ENCODE data around the gene KIAA0232. TPM values are rescaled to one million over a fixed set of nuclear protein-coding genes. Genes with fewer than 3 reads are reported as not detected.
"Not testable (repeated sequence)": the region's sequence is repeated elsewhere in the genome, so short reads cannot be mapped to it uniquely, and the experiment has no call there.

Gene KIAA0232
- total and polyA plus RNA-seq, 5 donors from 2014 or later = 5.6 to 25.3 (median 13.5) TPM

DNA sequence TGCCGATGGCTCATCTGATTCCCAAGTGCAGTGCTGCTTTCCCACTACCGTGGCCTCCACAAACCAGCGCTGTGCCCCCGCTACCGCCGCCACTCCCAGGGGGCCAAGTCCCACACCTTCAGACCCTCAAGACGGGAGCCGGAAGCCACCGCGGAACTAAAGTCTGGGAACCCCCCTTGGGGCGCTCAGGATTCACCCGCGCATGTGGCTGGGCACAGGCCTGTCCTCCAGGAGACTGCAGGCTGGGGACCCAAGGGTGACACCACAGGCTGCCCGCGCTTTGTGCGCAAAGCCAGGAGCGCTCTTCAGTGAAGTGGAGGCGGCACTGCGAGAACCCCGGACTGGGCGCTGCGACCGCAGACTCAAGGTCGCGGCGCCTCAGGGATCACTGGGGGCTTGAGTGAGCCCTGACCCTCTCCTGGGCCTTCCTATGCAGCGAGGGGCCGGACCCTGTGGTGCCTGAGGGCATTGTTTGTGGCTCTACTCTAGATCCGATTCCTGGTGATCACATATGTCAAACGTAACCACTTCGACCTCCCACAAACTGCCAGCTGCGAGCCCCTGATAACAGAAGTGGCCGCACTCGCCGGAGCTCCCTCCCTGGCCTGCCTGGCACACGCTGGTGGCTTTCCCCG, 106.7 kb downstream of the KIAA0232 start:
- H3K4me1 ChIP-seq (ENCODE audit: control insufficient read depth, insufficient read depth, low read length, poor library complexity, severe bottlenecking) = peaks cover 24% of the 10 kb centered on the region

GRCh38 chr4:6889736-6890324, 107.3 kb downstream of the KIAA0232 start:
- Histone ChIP-seq H3K4me1 (ENCODE audit: control insufficient read depth, insufficient read depth, low read length, poor library complexity, severe bottlenecking) (peaks cover 24% of the 10 kb centered on the region), H3K27me3 (ENCODE audit: control insufficient read depth, insufficient read depth, low read length) (no peaks in the 10 kb centered on the region), H3K4me3 (ENCODE audit: low read depth, low read length) (no peak overlapping the region), H3K36me3 (ENCODE audit: control insufficient read depth, insufficient read depth, low read length) (no peaks in the 10 kb centered on the region), H3K27ac (ENCODE audit: insufficient read depth, low read length, poor library complexity, severe bottlenecking) (no peak overlapping the region), H3K9me3 (ENCODE audit: control insufficient read depth in 2 of 2, low read length in 2 of 2) (peaks cover 0 to 6% of the 10 kb centered on the region in 2 experiments)
- no peaks in the 10 kb centered on the region for H3K9me3 Mint-ChIP-seq
- H3K27ac Mint-ChIP-seq = peak overlapping the region in 1 of 3 donors; percentile 23
- DNase-seq = no peak
- no peak overlapping the region for H3K4me3 Mint-ChIP-seq
- no peaks in the 10 kb centered on the region for H3K36me3 Mint-ChIP-seq
- peaks cover 14 to 27% (median 22%) of the 10 kb centered on the region in 4 donors for H3K4me1 Mint-ChIP-seq
- H3K27me3 Mint-ChIP-seq = no peaks in the 10 kb centered on the region
- no peak for ATAC-seq (ENCODE audit: low read depth in 2 of 2)

More for the DNA sequence above, 106.7 kb downstream of the KIAA0232 start:
- H3K36me3 ChIP-seq (ENCODE audit: control insufficient read depth, insufficient read depth, low read length) = peaks cover 2% of the 10 kb centered on the region
- ATAC-seq (ENCODE audit: low read depth in 2 of 2) (no peak), DNase-seq (no peak)
- Mint-ChIP-seq H3K4me1 (peaks cover 12 to 27% (median 22%) of the 10 kb centered on the region in 4 donors), H3K27ac (no peak overlapping the region), H3K36me3 (no peaks in the 10 kb centered on the region), H3K9me3 (no peaks in the 10 kb centered on the region), H3K27me3 (no peaks in the 10 kb centered on the region), H3K4me3 (no peak overlapping the region)
- no peaks in the 10 kb centered on the region for H3K27me3 ChIP-seq (ENCODE audit: control insufficient read depth, insufficient read depth, low read length)
- peaks cover 0 to 6% of the 10 kb centered on the region in 2 experiments for H3K9me3 ChIP-seq (ENCODE audit: control insufficient read depth in 2 of 2, low read length in 2 of 2)
- no peak overlapping the region for H3K27ac ChIP-seq (ENCODE audit: insufficient read depth, low read length, poor library complexity, severe bottlenecking)
- H3K4me3 ChIP-seq (ENCODE audit: low read depth, low read length) = no peak overlapping the region

DNA sequence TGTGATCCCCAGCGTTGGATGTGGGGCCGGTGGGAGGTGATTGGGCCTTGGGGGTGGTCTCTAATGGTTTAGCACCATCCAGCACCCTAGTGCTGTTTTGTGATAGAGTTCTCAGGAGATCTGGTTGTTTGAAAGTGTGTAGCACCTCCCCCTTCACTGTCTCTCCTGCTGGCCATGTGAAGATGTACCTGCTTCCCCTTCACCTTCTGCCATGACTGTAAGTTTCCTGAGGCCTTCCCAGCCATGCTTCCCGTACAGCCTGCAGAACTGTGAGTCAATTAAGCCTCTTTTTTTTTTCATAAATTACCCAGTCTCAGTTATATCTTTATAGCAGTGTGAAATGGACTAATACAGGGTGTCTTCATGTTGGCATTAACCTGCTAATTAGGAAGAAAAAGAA, 107.8 kb downstream of the KIAA0232 start:
- Histone ChIP-seq H3K27ac (ENCODE audit: insufficient read depth, low read length, poor library complexity, severe bottlenecking) (no peak overlapping the region), H3K4me1 (ENCODE audit: control insufficient read depth, insufficient read depth, low read length, poor library complexity, severe bottlenecking) (peaks cover 24% of the 10 kb centered on the region), H3K9me3 (ENCODE audit: control insufficient read depth in 2 of 2, low read length in 2 of 2) (peaks cover 0 to 6% of the 10 kb centered on the region in 2 experiments), H3K4me3 (ENCODE audit: low read depth, low read length) (no peak overlapping the region), H3K27me3 (ENCODE audit: control insufficient read depth, insufficient read depth, low read length) (no peaks in the 10 kb centered on the region), H3K36me3 (ENCODE audit: control insufficient read depth, insufficient read depth, low read length) (no peaks in the 10 kb centered on the region)
- H3K27ac Mint-ChIP-seq = peak overlapping the region in 1 of 3 donors; percentile 23
- no peaks in the 10 kb centered on the region for H3K27me3 Mint-ChIP-seq
- DNase-seq (no peak), ATAC-seq (ENCODE audit: low read depth in 2 of 2) (no peak)
- H3K36me3 Mint-ChIP-seq = no peaks in the 10 kb centered on the region
- no peak overlapping the region for H3K4me3 Mint-ChIP-seq
- H3K9me3 Mint-ChIP-seq = no peaks in the 10 kb centered on the region
- peaks cover 15 to 27% (median 22%) of the 10 kb centered on the region in 4 donors for H3K4me1 Mint-ChIP-seq

GRCh38 chr4:6890971-6891370, 108.4 kb downstream of the KIAA0232 start:
- peak overlapping the region in 2 of 3 donors; percentile 81 to 94 for H3K27ac Mint-ChIP-seq

DNA sequence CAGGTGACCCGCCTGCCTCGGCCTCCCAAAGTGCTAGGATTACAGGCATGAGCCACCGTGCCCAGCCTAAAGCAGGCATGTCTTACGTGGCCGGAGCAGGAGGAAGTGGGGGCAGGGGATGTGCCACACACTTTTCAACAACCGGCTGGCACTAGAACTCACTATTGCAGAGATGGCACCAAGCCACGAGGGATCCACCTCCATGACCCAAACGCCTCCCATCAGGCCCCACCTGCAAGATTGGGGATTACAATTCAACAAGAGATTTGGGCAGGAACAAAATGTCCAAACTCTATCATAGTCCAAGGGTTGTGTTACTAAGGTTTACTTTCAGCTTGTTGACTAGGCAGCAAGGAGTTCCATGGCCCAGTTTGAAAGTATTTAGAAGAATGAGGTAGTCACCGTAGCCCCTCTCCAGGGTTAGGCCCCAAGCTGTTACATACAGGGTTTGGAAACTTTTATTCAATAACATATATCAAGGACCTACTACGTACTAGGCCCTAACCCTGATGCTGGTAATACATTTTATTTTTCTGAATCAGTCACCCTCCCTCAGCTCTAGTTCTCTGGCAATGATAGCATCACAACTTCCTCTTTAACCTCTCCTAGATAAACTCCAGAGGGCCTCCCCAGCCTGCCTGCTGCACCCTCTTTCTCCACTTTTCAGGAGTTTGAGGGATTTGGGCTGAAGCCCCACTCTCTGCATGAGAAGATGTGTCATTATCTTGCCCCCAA, 109.1 kb downstream of the KIAA0232 start:
- Histone ChIP-seq H3K36me3 (ENCODE audit: control insufficient read depth, insufficient read depth, low read length) (no peaks in the 10 kb centered on the region), H3K4me1 (ENCODE audit: control insufficient read depth, insufficient read depth, low read length, poor library complexity, severe bottlenecking) (peaks cover 18% of the 10 kb centered on the region), H3K27me3 (ENCODE audit: control insufficient read depth, insufficient read depth, low read length) (no peaks in the 10 kb centered on the region), H3K27ac (ENCODE audit: insufficient read depth, low read length, poor library complexity, severe bottlenecking) (peak overlapping the region; percentile 24), H3K9me3 (ENCODE audit: control insufficient read depth in 2 of 2, low read length in 2 of 2) (peaks cover 0 to 6% of the 10 kb centered on the region in 2 experiments), H3K4me3 (ENCODE audit: low read depth, low read length) (peak overlapping the region; percentile 27)
- no peaks in the 10 kb centered on the region for H3K36me3 Mint-ChIP-seq
- no peaks in the 10 kb centered on the region for H3K9me3 Mint-ChIP-seq
- peak overlapping the region; percentile 81 to 94 (median 85) for H3K27ac Mint-ChIP-seq
- H3K4me3 Mint-ChIP-seq = peak overlapping the region in 3 of 4 donors; percentile 66 to 84 (median 80)
- peaks cover 13 to 31% (median 24%) of the 10 kb centered on the region in 4 donors for H3K4me1 Mint-ChIP-seq
- no peaks in the 10 kb centered on the region for H3K27me3 Mint-ChIP-seq
- ATAC-seq (ENCODE audit: low read depth in 2 of 2) (peak; percentile 26 to 32), DNase-seq (peak in 1 of 3 donors; percentile 53)

More at GRCh38 chr4:6890971-6891370, 108.4 kb downstream of the KIAA0232 start:
- H3K9me3 ChIP-seq (ENCODE audit: control insufficient read depth in 2 of 2, low read length in 2 of 2); H3K36me3 ChIP-seq (ENCODE audit: control insufficient read depth, insufficient read depth, low read length); H3K9me3 Mint-ChIP-seq; H3K27ac ChIP-seq (ENCODE audit: insufficient read depth, low read length, poor library complexity, severe bottlenecking); H3K27me3 Mint-ChIP-seq; H3K27me3 ChIP-seq (ENCODE audit: control insufficient read depth, insufficient read depth, low read length); H3K4me3 ChIP-seq (ENCODE audit: low read depth, low read length); H3K36me3 Mint-ChIP-seq; ATAC-seq (ENCODE audit: low read depth in 2 of 2); DNase-seq; H3K4me3 Mint-ChIP-seq: not testable (repeated sequence)
- H3K4me1 Mint-ChIP-seq = peaks cover 15 to 27% (median 22%) of the 10 kb centered on the region in 4 donors
- H3K4me1 ChIP-seq (ENCODE audit: control insufficient read depth, insufficient read depth, low read length, poor library complexity, severe bottlenecking) = peaks cover 24% of the 10 kb centered on the region

DNA sequence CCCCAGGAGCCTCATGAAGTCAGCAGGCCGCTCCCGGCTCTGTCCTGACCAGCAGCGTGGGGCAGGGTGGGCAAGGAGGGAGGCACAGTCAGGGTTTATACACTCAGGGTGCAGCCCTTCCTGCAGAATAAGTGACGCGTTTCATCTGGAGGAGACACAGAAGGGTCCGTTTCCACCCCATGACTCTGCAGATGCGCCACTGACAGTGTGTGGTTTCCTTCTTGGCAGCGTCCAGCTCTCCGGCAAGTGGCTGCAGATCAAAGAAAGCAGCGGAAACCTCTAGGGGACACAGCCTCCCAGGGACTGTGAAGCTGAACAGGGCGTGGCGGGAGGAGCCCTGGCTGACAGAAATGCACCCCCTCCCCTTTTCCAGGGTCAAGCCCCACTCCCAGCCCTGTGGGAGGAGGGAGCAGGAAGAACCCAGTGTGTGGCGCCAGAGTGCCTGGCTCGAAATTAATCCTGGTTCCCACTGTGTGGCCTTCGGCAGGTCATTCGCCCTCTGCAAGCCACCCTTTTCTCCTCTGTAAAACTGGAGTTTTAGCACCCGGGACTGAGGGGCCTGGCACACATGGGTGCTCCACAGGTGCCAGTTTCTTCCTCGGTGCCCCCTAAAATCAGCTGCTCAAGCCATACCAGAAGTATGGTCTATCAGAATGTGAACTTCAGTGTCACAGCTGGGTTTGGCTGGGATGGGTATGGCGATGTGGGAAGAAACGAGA, 109.8 kb downstream of the KIAA0232 start:
- no peaks in the 10 kb centered on the region for H3K36me3 ChIP-seq (ENCODE audit: control insufficient read depth, insufficient read depth, low read length)
- peak overlapping the region; percentile 19 for H3K4me3 ChIP-seq (ENCODE audit: low read depth, low read length)
- no peaks in the 10 kb centered on the region for H3K27me3 ChIP-seq (ENCODE audit: control insufficient read depth, insufficient read depth, low read length)
- H3K4me1 ChIP-seq (ENCODE audit: control insufficient read depth, insufficient read depth, low read length, poor library complexity, severe bottlenecking) = peaks cover 16% of the 10 kb centered on the region
- H3K36me3 Mint-ChIP-seq = no peaks in the 10 kb centered on the region
- ATAC-seq (ENCODE audit: low read depth in 2 of 2) (peak; percentile 62 to 67), DNase-seq (peak in 1 of 3 donors; percentile 85)
- peak overlapping the region; percentile 46 to 84 (median 73) for H3K4me3 Mint-ChIP-seq
- H3K9me3 ChIP-seq (ENCODE audit: control insufficient read depth in 2 of 2, low read length in 2 of 2) = peaks cover 0 to 6% of the 10 kb centered on the region in 2 experiments
- peaks cover 13 to 29% (median 22%) of the 10 kb centered on the region in 4 donors for H3K4me1 Mint-ChIP-seq
- no peaks in the 10 kb centered on the region for H3K27me3 Mint-ChIP-seq
- H3K9me3 Mint-ChIP-seq = no peaks in the 10 kb centered on the region
- H3K27ac Mint-ChIP-seq = peak overlapping the region; percentile 81 to 94 (median 85)
- peak overlapping the region; percentile 24 for H3K27ac ChIP-seq (ENCODE audit: insufficient read depth, low read length, poor library complexity, severe bottlenecking)

- Mint-ChIP-seq H3K36me3 (no peaks in the 10 kb centered on the region), H3K4me3 (peak overlapping the region in 1 of 4 donors; percentile 84), H3K27ac (peak overlapping the region in 2 of 3 donors; percentile 85 to 94), H3K4me1 (peaks cover 13 to 29% (median 22%) of the 10 kb centered on the region in 4 donors), H3K27me3 (no peaks in the 10 kb centered on the region), H3K9me3 (no peaks in the 10 kb centered on the region)
- ATAC-seq (ENCODE audit: low read depth in 2 of 2) = no peak
- Histone ChIP-seq H3K27me3 (ENCODE audit: control insufficient read depth, insufficient read depth, low read length) (no peaks in the 10 kb centered on the region), H3K36me3 (ENCODE audit: control insufficient read depth, insufficient read depth, low read length) (no peaks in the 10 kb centered on the region), H3K4me1 (ENCODE audit: control insufficient read depth, insufficient read depth, low read length, poor library complexity, severe bottlenecking) (peaks cover 16% of the 10 kb centered on the region), H3K27ac (ENCODE audit: insufficient read depth, low read length, poor library complexity, severe bottlenecking) (no peak overlapping the region), H3K9me3 (ENCODE audit: control insufficient read depth in 2 of 2, low read length in 2 of 2) (peaks cover 0 to 6% of the 10 kb centered on the region in 2 experiments), H3K4me3 (ENCODE audit: low read depth, low read length) (no peak overlapping the region)
- no peak for DNase-seq
Observed at GRCh38 chr4:6892909-6893202, 110.3 kb downstream of the KIAA0232 start.
